Amniotic stem cell (primary cell): ENCODE data around the gene FAM221A.
"Not testable (repeated sequence)": the region's sequence is repeated elsewhere in the genome, so short reads cannot be mapped to it uniquely, and the experiment has no call there.

Experiments used
- DNase-seq: peaks from one replicate; lab custom pipeline; 2025; lab: John Stamatoyannopoulos, UW

FAM221A gene, protein sequence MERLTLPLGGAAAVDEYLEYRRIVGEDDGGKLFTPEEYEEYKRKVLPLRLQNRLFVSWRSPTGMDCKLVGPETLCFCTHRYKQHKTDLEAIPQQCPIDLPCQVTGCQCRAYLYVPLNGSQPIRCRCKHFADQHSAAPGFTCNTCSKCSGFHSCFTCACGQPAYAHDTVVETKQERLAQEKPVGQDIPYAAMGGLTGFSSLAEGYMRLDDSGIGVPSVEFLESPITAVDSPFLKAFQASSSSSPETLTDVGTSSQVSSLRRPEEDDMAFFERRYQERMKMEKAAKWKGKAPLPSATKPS

DNA sequence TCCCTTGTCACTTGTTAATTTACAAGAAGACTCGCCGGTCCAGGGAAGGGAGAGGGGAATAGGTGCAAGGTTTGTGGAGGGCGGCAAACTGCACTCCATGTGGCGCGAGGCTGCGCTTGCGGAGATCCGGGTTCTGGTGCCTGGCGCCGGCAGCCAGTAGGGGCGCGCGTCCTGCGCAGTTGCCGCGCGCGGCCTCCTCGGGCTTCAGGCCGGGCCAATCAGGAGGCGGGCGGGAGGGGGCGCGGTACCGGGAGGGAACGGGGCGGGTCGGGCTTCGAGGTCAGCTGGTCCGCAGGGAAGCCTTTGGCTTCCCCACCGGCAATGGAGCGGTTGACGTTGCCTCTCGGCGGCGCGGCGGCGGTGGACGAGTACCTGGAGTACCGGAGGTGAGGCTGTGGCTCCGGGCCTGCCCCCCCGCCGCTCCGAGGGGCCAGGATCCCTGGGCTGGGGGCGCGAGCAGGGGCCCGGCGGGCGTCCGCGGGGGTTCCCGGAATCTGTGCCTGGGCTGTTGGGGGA is at the start of gene FAM221A:
Gene FAM221A, plus strand, starts transcription at position 302 of the 516 bp plus-strand sequence. Its CDS starts 20 bp downstream, at position 322.
- no peak for DNase-seq

DNA sequence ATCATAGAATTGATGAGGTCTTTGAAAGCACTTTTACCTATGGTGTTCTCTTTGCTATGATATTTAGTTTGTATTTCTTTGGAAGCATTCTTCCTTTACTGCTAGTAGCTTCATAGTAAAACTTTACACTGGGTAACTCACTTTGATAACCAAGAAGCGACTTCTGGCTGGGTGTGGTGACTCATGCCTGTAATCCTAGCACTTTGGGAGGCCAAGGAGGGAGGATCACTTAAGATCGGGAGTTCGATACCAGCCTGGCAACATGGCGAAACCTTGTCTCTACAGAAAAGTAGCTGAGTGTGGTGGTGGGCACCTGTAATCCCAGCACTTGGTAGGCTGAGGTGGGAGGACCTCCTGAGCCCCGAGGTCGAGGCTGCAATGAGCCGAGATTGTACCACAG is 46.6 kb upstream of the FAM221A start:
- DNase-seq, result no peak

- no peak for DNase-seq
These were observed 34.2 kb upstream of the FAM221A start for GRCh38 chr7:23645822-23646221.

DNA sequence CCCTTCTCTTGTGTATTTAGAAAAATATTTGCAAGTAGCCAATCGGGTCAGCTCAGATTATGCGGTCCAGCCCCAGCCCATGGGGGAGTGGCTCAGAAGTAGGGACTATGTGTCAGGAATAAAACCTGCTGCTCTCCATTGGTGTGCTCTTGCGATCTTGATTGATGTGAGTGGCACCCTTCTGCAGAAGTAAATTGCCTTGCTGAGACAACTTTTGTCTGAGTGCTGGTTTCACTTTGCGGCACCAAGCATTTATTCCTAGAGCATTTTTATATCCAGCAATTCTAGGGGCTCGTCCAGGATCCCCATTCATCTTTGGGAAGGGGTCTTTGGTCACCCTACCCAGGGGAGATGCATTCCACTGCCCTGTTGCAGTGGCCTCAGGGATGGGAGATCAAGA is 26.1 kb upstream of the FAM221A start:
- no peak for DNase-seq

DNA sequence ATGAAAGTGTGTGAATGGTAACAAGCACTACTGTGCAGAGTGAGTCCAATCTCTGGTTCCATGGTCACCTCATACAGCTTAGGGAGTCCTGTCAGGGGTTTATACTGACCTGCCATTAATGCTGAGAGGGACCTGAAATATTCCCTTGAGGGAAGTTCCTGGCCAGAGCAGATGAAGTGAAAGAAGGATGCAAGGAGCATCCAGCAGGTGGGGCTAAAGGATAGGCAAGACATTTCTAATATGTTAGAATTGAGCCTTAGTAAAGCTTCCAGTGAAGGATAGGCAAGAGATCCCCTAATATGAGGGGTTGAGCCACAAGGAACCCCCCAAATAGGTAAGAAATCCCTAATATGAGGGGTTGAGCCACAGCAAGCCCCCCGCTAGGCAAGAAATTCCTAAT is 25.5 kb upstream of the FAM221A start:
- DNase-seq, result no peak

- DNase-seq, result no peak
These were observed 24.6 kb upstream of the FAM221A start for GRCh38 chr7:23655433-23655832.

- no peak for DNase-seq
These were observed 21.1 kb upstream of the FAM221A start for GRCh38 chr7:23658831-23659427.

DNA sequence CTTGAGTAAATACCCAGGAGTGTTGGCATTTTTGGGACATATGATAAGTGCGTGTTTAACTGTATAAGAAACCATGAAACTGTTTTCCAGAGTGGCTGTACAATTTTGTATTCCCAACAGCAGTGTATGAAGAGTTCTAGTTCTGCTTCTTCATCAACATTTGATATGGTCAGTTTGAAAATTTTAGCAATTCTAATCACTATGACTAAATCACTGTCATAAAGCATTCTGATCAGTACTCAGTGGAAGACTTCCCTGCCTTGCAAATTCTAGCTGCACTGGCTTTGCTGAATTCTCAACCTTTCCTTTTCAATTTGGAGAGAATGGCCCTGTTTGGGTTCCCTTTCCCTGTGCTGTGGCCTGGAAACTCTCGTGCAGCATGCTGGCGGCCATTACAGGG is 18.6 kb upstream of the FAM221A start:
- no peak for DNase-seq

- DNase-seq, result no peak
These were observed 17.6 kb upstream of the FAM221A start for GRCh38 chr7:23662124-23662983.

- DNase-seq, result no peak
These were observed 17.1 kb upstream of the FAM221A start for GRCh38 chr7:23662984-23663313.

- no peak for DNase-seq
These were observed 15.9 kb upstream of the FAM221A start for GRCh38 chr7:23664122-23664521.

GRCh38 chr7:23672033-23672432 is 8.0 kb upstream of the FAM221A start:
- DNase-seq, result no peak

DNA sequence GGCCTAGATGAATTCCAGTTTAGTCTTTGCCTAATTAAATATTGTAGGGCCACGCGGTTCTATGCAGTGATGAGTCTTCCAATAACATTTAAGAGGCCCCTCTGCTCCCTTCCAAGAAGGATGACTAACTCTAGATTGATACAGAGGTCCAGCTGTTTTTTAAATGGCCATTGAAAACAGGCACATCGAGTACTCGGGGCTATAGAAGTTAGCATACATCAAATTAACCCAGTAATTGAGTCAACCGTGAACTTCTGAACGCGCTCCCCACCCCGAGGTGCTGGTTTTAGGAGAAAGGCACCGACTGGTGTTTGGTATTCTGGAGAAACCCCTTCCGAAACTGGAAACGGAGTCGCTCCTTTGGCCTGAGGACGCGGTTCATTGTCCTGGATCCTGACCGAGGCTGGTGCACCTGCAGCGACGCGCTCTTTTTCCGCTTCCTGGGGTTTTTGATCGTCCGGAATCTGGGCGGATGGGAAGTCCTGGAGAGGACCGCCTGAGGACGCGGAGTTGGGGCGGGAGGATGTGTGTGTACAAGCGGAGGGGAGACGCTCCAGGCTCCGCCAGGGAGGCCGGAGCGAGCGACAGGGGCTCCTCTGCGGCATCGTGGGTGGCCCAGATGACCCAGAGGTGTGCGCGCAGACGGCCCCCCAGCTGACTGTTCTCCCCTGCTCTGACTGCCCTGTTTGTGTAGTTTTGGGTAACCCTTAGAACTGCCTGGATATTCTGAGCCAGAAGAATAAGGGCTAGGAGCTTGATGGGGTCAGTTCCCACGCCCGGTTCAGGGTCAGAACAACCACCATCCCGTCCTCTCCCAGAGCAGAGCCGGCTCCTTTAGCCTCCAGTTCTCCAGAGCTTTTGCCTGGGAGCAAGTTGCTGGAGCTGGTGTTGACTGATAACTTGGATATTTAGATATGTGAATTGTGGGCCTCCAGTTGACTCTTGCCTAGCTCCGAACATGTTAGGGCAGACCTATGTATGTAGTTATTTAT is 711 bp downstream of the FAM221A start:
- DNase-seq, result no peak

GRCh38 chr7:23684041-23684440 is 4.0 kb downstream of the FAM221A start:
- DNase-seq, result not testable (repeated sequence)

GRCh38 chr7:23685731-23686130 is 5.7 kb downstream of the FAM221A start:
- DNase-seq, result no peak

DNA sequence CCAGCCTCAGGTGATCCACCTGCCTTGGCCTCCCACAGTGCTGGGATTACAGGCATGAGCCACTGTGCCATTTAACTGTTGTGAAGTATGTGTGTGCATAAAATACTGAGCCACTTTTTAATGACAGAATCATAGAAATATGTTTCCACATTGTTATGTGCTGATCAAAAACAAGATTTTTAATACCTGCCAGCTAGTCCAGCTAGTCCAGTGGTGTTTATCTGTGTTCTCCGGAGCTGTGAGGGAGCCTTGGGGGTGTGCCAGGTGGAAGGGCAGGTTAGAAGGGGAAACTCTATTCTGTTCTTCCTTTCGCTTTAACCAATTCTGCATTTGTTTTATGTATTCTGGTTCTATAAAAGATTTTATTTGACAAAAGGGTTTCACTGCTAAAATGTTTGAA is 7.0 kb downstream of the FAM221A start:
- DNase-seq, result no peak

DNA sequence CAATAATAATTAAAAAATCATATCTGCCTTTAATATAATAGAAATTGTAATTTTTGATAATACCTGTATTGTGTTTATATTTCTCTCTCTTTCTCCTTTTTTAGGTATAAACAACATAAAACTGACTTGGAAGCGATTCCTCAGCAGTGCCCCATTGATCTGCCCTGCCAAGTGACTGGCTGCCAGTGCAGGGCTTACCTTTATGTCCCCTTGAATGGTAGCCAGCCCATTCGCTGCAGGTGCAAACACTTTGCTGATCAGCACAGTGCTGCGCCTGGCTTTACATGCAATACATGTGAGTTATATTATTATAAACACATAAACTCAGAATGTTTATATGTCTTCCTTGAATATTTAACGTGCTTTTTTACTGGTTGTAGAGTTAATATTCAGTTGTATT is 9.2 kb downstream of the FAM221A start:
- no peak for DNase-seq

- DNase-seq, result no peak
These were observed 11.3 kb downstream of the FAM221A start for GRCh38 chr7:23691320-23691719.

DNA sequence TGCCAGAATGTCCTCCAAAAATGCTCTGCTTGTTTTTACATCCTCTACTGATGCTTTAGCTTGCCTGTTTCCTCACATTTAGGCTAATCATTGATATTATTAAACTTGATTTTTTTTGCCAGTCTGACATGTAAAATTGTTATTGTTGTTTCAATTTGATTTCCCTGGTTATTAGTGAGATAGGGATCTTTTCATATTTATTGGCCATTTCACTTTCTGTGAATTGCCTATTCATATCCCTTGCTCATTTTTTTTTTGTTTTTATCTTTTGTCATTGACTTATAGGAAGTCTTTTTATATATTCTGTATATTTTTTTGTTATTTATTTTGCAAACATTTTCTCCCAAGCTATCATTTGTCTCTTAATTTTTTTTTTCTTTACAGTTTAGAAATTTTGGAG is 13.2 kb downstream of the FAM221A start:
- DNase-seq, result no peak

DNA sequence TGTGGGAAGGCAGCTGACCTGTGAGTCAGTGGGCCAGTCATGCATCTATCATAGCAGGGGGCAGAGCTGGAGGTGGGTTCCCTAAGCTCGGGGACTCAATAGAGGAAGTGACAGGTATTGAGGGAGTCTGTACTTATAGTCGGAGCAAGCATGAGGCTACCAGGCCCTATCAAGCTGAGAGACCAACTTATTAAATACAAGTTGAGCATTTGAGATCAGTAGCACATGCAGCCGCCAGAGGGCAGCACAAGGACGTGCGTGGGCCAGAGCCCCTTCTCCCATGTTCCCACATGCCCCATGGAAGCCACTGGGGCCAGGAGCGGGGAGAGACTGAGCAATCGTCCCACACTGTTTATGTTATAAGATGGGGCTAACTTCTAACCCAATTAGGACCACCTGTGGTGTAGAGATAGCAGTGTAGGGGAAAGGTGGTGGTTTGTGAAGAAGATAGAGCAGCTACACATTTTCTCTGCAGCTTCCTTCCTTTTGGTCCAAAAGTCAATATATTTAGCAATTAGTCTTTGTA is 17.0 kb downstream of the FAM221A start:
- no peak for DNase-seq

GRCh38 chr7:23698822-23699221 is 18.8 kb downstream of the FAM221A start:
- no peak for DNase-seq
